A673 (cell line): Measurements from ENCODE around the gene SLC7A9. TPM values are rescaled to one million over a fixed set of nuclear protein-coding genes. Genes with fewer than 3 reads are reported as not detected.
"Not testable (repeated sequence)": the region's sequence is repeated elsewhere in the genome, so short reads cannot be mapped to it uniquely, and the experiment has no call there.

ENCODE experiments used
- BruUV-seq: library from RNA; stranded (reverse); fragments of 400-500 nt; replicated peaks from 2 replicates; lab custom pipeline; 2021; lab: Mats Ljungman, UMichigan
- CTCF ChIA-PET: fragments of 300-600 bp; sonication (Branson Sonifier 250); formaldehyde crosslinking; loops from one replicate; lab custom pipeline; 2022; ENCODE audit warnings: antibody characterized with exemption; lab: Charles Lee
- POLR2A ChIA-PET: fragments of 300-600 bp; sonication (Branson Sonifier 250); formaldehyde crosslinking; loops from one replicate; lab custom pipeline; 2022; ENCODE audit warnings: antibody characterized with exemption; ENCODE audit not compliant: low non-redundant PET; lab: Charles Lee
- DNase-seq: peaks from one replicate; pipeline ENCODE4 v3.0.0-alpha.2; 2015; ENCODE audit warnings: low spot score
- H3K27ac ChIP-seq: fragments of 200-600 bp; sonication (generic); 2 replicates; pipeline ENCODE4 v1.5.1; 2016; ENCODE audit warnings: mixed run types, low read depth, mild to moderate bottlenecking, mixed read lengths, antibody characterized with exemption, low read length; ENCODE audit not compliant: poor library complexity, severe bottlenecking
- H3K27me3 ChIP-seq: fragments of 200-600 bp; sonication (generic); replicated peaks from 2 replicates; pipeline ENCODE4 v1.6.1; 2017; ENCODE audit warnings: mixed run types, low read depth, mild to moderate bottlenecking, mixed read lengths, antibody characterized with exemption, low read length; ENCODE audit not compliant: insufficient read depth, poor library complexity
- H3K36me3 ChIP-seq: fragments of 200-600 bp; sonication (generic); 2 replicates; pipeline ENCODE4 v1.6.1; 2016; ENCODE audit warnings: mixed run types, mild to moderate bottlenecking, mixed read lengths, antibody characterized with exemption, low read length; ENCODE audit not compliant: insufficient read depth, poor library complexity, severe bottlenecking
- H3K4me1 ChIP-seq: fragments of 200-600 bp; sonication (generic); 2 replicates; pipeline ENCODE4 v1.6.1; 2017; ENCODE audit warnings: mixed run types, mild to moderate bottlenecking, mixed read lengths, antibody characterized with exemption, low read length; ENCODE audit not compliant: insufficient read depth, poor library complexity, severe bottlenecking
- H3K4me3 ChIP-seq: fragments of 200-600 bp; sonication (generic); 2 replicates; pipeline ENCODE4 v1.5.1; 2016; ENCODE audit warnings: low read depth, mixed run types, mild to moderate bottlenecking, mixed read lengths, low read length; ENCODE audit not compliant: poor library complexity, severe bottlenecking
- H3K9me3 ChIP-seq: fragments of 200-600 bp; sonication (generic); 2 replicates; pipeline ENCODE4 v1.6.1; 2016; ENCODE audit warnings: mixed run types, low read depth, mild to moderate bottlenecking, mixed read lengths, antibody characterized with exemption, low read length; ENCODE audit not compliant: poor library complexity, severe bottlenecking
- CTCF ChIP-seq: fragments of 300-800, 200-600 bp; sonication (generic); conservative IDR thresholded peaks from 2 replicates; pipeline ENCODE4 v1.5.1; 2017; ENCODE audit warnings: low read depth, mild to moderate bottlenecking, antibody characterized with exemption, low read length, moderate library complexity, mixed read lengths
- EZH2 ChIP-seq: fragments of 200-600 bp; sonication (generic); IDR thresholded peaks from 2 replicates; pipeline ENCODE4 v1.6.1; 2017; ENCODE audit warnings: borderline replicate concordance, low read depth, mild to moderate bottlenecking, mixed read lengths, antibody characterized with exemption, low read length; ENCODE audit not compliant: poor library complexity, severe bottlenecking
- intact Hi-C: fragments of 100-400 bp; cut with micrococcal nuclease; formaldehyde crosslinking; loops from one replicate; pipeline ENCODE4 v1.10.0; 2022; ENCODE audit not compliant: unreplicated experiment
- total RNA-seq: library from RNA; stranded (reverse); gene quantifications from 2 replicates; pipeline ENCODE4 v1.2.3, GENCODE V29; 2021

The SLC7A9 gene
- total RNA-seq, 1 experiment from 2014 or later = 0.34 TPM

- Histone ChIP-seq H3K4me3 (no peak overlapping the region), H3K27ac (no peak overlapping the region), H3K9me3 (no peaks in the 10 kb centered on the region), H3K27me3 (no peaks in the 10 kb centered on the region), H3K4me1 (no peaks in the 10 kb centered on the region), H3K36me3 (no peaks in the 10 kb centered on the region)
- ChIA-PET POLR2A (no interaction called here), CTCF (no interaction called here)
- no TSS peak for BruUV-seq
- DNase-seq = no peak
- TF ChIP-seq EZH2 = no peak
- no peak for TF ChIP-seq CTCF
- intact Hi-C loops = no loop called here
These were observed 503 bp upstream of the SLC7A9 start for GRCh38 chr19:32869966-32870573.

- DNase-seq = no peak
- no TSS peak for BruUV-seq
- intact Hi-C loops = no loop called here
- H3K4me1 ChIP-seq = no peaks in the 10 kb centered on the region
- H3K36me3 ChIP-seq = no peaks in the 10 kb centered on the region
- H3K4me3 ChIP-seq = no peak overlapping the region
- no peaks in the 10 kb centered on the region for H3K27me3 ChIP-seq
- no peak overlapping the region for H3K27ac ChIP-seq
- TF ChIP-seq CTCF = no peak
- no peak for TF ChIP-seq EZH2
- no peaks in the 10 kb centered on the region for H3K9me3 ChIP-seq
- ChIA-PET CTCF (no interaction called here), POLR2A (no interaction called here)
These were observed 1.2 kb downstream of the SLC7A9 start for GRCh38 chr19:32868206-32868950.

GRCh38 chr19:32867436-32867835, 2.1 kb downstream of the SLC7A9 start:
- DNase-seq, H3K27me3 ChIP-seq, H3K4me1 ChIP-seq, H3K27ac ChIP-seq, H3K36me3 ChIP-seq, intact Hi-C loops, H3K9me3 ChIP-seq, BruUV-seq, H3K4me3 ChIP-seq: not testable (repeated sequence)
- CTCF ChIA-PET = interaction anchor here (0.6 kb wide), 1 partner anchor 45 kb away, joined by 3 read pairs; no protein-coding TSS in a partner anchor
- POLR2A ChIA-PET = interaction anchor here (0.6 kb wide), 1 partner anchor 147 kb away, joined by 4 read pairs; no protein-coding TSS in a partner anchor
